BE2C (cell line): ENCODE data around the gene PPP2R2D.

Experiments
- DNase-seq: peaks from one replicate; pipeline ENCODE4 v3.0.0-alpha.2; 2020
- H3K27me3 ChIP-seq: fragments of 250-450 bp; sonication (Bioruptor Pico); 2 replicates; pipeline ENCODE4 v1.5.1; 2020; ENCODE audit warnings: mild to moderate bottlenecking
- H3K36me3 ChIP-seq: fragments of 250-450 bp; sonication (Bioruptor Pico); 2 replicates; pipeline ENCODE4 v1.5.1; 2020; ENCODE audit warnings: mild to moderate bottlenecking
- H3K4me1 ChIP-seq: fragments of 250-450 bp; sonication (Bioruptor Pico); 2 replicates; pipeline ENCODE4 v1.5.1; 2020
- H3K4me3 ChIP-seq: 2 replicates; pipeline ENCODE4 v1.5.1; 2011; ENCODE audit warnings: low read depth, low read length
- H3K9me3 ChIP-seq: fragments of 250-450 bp; sonication (Bioruptor Pico); 2 replicates; pipeline ENCODE4 v1.5.1; 2020
- CTCF ChIP-seq: IDR thresholded peaks from 2 replicates; pipeline ENCODE4 v1.5.1; 2012; ENCODE audit warnings: mild to moderate bottlenecking, low read depth, low read length

Gene PPP2R2D

GRCh38 chr10:131994435-131994834, 93.6 kb downstream of the PPP2R2D start:
- no peak for DNase-seq
- Histone ChIP-seq H3K4me1 (no peaks in the 10 kb centered on the region), H3K36me3 (no peaks in the 10 kb centered on the region), H3K27me3 (no peaks in the 10 kb centered on the region), H3K4me3 (no peak overlapping the region), H3K9me3 (no peaks in the 10 kb centered on the region)
- TF ChIP-seq CTCF = no peak

- no peak overlapping the region for H3K4me3 ChIP-seq
- H3K9me3 ChIP-seq = no peaks in the 10 kb centered on the region
- H3K36me3 ChIP-seq = no peaks in the 10 kb centered on the region
- DNase-seq = no peak
- H3K27me3 ChIP-seq = no peaks in the 10 kb centered on the region
- no peaks in the 10 kb centered on the region for H3K4me1 ChIP-seq
- no peak for TF ChIP-seq CTCF
These were observed 95.9 kb downstream of the PPP2R2D start for GRCh38 chr10:131996466-131997365.

GRCh38 chr10:131997366-131998049, 96.7 kb downstream of the PPP2R2D start:
- Histone ChIP-seq H3K4me3 (no peak overlapping the region), H3K36me3 (no peaks in the 10 kb centered on the region), H3K4me1 (no peaks in the 10 kb centered on the region), H3K27me3 (no peaks in the 10 kb centered on the region), H3K9me3 (no peaks in the 10 kb centered on the region)
- no peak for TF ChIP-seq CTCF
- DNase-seq = no peak

- Histone ChIP-seq H3K27me3 (no peaks in the 10 kb centered on the region), H3K4me3 (no peak overlapping the region), H3K4me1 (no peaks in the 10 kb centered on the region), H3K9me3 (no peaks in the 10 kb centered on the region), H3K36me3 (no peaks in the 10 kb centered on the region)
- no peak for DNase-seq
- TF ChIP-seq CTCF = no peak
These were observed 97.4 kb downstream of the PPP2R2D start for GRCh38 chr10:131998050-131998844.

GRCh38 chr10:131998845-131999681, 98.3 kb downstream of the PPP2R2D start:
- TF ChIP-seq CTCF = no peak
- H3K4me3 ChIP-seq = no peak overlapping the region
- no peaks in the 10 kb centered on the region for H3K4me1 ChIP-seq
- DNase-seq = no peak
- H3K9me3 ChIP-seq = no peaks in the 10 kb centered on the region
- no peaks in the 10 kb centered on the region for H3K27me3 ChIP-seq
- no peaks in the 10 kb centered on the region for H3K36me3 ChIP-seq
